Activated CD4-positive, alpha-beta memory T cell treated with anti-CD3 and anti-CD28 coated beads, Interleukin-2, amount 10 ng/mL, durations not matched to agents 7 days and 5 days (primary cell): ENCODE measurements around the gene CRX. TPM values are rescaled to one million over a fixed set of nuclear protein-coding genes. Genes with fewer than 3 reads are reported as not detected.
"Not testable (repeated sequence)": the region's sequence is repeated elsewhere in the genome, so short reads cannot be mapped to it uniquely, and the experiment has no call there.

Source experiments
- CTCF ChIA-PET: fragments of 350-600 bp; sonication (Branson Sonifier 250); formaldehyde crosslinking; loops from one replicate; lab custom pipeline; 2021; ENCODE audit warnings: antibody characterized with exemption, inconsistent platforms; lab: Charles Lee
- POLR2A ChIA-PET: fragments of 350-600 bp; sonication (Branson Sonifier 250); formaldehyde crosslinking; loops from one replicate; lab custom pipeline; 2021; ENCODE audit warnings: antibody characterized with exemption; lab: Charles Lee
- DNase-seq: peaks from one replicate; pipeline ENCODE4 v3.0.0-alpha.2; 2020
- H3K27ac Mint-ChIP-seq: one replicate; pipeline ENCODE4 v1.8.0; 2021; ENCODE audit warnings: mild to moderate bottlenecking, mixed read lengths
- H3K27me3 Mint-ChIP-seq: one replicate; pipeline ENCODE4 v1.8.0; 2021; ENCODE audit warnings: mixed read lengths
- H3K36me3 Mint-ChIP-seq: one replicate; pipeline ENCODE4 v1.8.0; 2021; ENCODE audit warnings: low read depth, mixed read lengths
- H3K4me1 Mint-ChIP-seq: one replicate; pipeline ENCODE4 v1.8.0; 2021; ENCODE audit warnings: mixed read lengths
- H3K4me3 Mint-ChIP-seq: one replicate; pipeline ENCODE4 v1.8.0; 2021; ENCODE audit warnings: mild to moderate bottlenecking, mixed read lengths
- H3K9me3 Mint-ChIP-seq: one replicate; pipeline ENCODE4 v1.8.0; 2021; ENCODE audit warnings: mixed read lengths
- total RNA-seq, 2 experiments: library from RNA; stranded (reverse); gene quantifications; one replicate each; pipeline ENCODE4 v1.2.3, GENCODE V29; 2021

The CRX gene
- not detected for total RNA-seq

DNA sequence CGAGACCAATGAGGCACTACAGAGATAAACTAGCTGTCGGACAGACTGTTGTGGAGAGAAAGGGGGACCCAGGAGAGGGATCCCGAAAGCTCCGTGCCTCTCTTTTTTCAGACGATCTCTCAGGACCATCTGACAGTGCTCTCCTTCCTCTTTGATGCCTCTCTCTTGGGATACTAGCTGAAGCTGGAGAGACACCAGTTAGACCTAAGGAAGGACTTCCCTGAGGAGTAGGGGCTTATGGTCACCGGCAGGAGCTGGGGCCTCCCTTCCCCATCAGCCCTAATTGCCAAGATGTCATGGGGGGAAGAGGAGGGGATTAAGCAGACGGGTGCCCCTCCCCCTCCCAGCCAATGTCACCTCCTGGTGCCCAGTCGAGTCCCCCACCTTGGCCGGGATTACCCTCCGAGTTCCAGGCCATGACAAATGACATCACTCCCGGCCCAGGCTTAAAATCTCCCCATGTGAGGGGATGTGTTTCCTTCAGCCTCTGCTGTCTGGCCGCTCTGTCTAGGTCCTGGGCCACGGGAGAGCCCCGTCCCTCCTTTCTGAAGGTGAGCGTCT, at the start of gene CRX:
Gene CRX, plus strand, starts transcription at position 478 of the 561 bp plus-strand sequence. CDS start 12,507 bp downstream, outside the sequence.
- H3K27ac Mint-ChIP-seq: no peak within 1 kb of the TSS
- no peaks in the 10 kb centered on the region for H3K36me3 Mint-ChIP-seq
- CTCF ChIA-PET: interaction anchor here (1.6 kb wide), 1 partner anchor 41 kb away, joined by 5 read pairs; no protein-coding TSS in a partner anchor
- no peaks in the 10 kb centered on the region for H3K4me1 Mint-ChIP-seq
- no peak for DNase-seq
- POLR2A ChIA-PET: no interaction called here
- peaks cover 31% of the 10 kb centered on the region for H3K27me3 Mint-ChIP-seq
- H3K9me3 Mint-ChIP-seq: no peaks in the 10 kb centered on the region
- no peak within 1 kb of the TSS for H3K4me3 Mint-ChIP-seq

DNA sequence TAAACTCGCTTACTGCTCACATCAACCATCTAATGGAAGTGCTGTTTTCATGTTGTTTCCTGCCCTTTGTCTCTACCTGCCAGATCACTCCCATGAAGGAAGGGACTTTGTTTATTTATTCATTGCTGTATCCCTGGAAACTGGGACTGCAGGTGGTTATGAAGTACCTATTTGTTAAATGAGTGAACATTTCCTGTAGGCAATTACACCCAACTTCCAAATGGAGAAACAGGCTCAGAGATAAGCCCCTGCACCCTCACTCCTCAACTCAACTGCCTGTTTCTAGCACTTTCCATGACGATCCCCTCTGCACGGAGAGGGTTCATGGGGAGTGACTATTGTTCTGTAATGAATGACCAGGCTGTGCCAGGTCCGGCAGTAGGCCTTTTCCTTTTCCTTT, 45.2 kb upstream of the CRX start:
- Mint-ChIP-seq H3K27ac (no peak overlapping the region), H3K9me3 (no peaks in the 10 kb centered on the region), H3K36me3 (peaks cover 12% of the 10 kb centered on the region), H3K4me1 (peaks cover 27% of the 10 kb centered on the region), H3K4me3 (peak overlapping the region; percentile 44), H3K27me3 (no peaks in the 10 kb centered on the region)
- CTCF ChIA-PET: no interaction called here
- no peak for DNase-seq
- POLR2A ChIA-PET: interaction anchor here (1.2 kb wide), 1 partner anchor 10 kb away, joined by 3 read pairs; no protein-coding TSS in a partner anchor

DNA sequence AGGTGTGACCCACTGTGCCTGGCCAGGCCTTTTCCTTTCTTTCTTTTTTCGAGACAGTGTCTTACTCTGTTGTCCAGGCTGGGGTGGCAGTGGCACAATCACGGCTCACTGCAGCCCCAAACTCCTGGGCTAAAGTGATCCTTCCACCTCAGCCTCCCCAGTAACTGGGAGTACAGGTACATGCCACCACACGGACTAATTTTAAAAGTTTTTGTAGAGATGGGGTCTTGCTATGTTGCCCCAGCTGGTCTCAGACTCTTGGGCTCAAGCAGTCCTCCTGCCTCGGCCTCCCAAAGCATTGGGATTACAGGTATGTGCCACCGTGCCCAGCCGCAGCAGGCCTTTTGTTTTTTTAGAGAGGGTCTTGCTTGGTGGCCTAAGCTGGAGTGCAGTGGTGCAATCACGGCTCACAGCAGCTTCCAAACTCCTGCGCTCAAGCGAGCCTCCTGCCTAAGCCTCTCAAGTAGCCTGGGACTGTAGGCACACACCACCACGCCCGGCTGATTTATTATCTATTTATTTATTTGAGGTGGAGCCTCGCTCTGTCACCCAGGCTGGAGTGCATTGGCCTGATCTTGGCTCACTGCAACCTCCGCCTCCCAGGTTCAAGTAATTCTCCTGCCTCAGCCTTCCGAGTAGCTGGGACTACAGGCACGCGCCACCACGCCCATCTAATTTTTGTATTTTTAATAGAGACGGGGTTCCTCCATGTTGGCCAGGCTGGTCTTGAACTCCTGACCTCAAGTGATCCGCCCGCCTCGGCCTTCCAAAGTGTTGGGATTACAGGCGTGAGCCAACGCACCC, 44.3 kb upstream of the CRX start:
- H3K9me3 Mint-ChIP-seq, CTCF ChIA-PET, DNase-seq, H3K27me3 Mint-ChIP-seq: not testable (repeated sequence)
- Mint-ChIP-seq H3K27ac (peak overlapping the region; percentile 86), H3K36me3 (peaks cover 19% of the 10 kb centered on the region), H3K4me1 (peaks cover 30% of the 10 kb centered on the region), H3K4me3 (peak overlapping the region; percentile 98)
- POLR2A ChIA-PET: interaction anchor here (0.8 kb wide), 2 partner anchors 14 to 54 kb away, joined by 3 to 4 read pairs; no protein-coding TSS in a partner anchor

DNA sequence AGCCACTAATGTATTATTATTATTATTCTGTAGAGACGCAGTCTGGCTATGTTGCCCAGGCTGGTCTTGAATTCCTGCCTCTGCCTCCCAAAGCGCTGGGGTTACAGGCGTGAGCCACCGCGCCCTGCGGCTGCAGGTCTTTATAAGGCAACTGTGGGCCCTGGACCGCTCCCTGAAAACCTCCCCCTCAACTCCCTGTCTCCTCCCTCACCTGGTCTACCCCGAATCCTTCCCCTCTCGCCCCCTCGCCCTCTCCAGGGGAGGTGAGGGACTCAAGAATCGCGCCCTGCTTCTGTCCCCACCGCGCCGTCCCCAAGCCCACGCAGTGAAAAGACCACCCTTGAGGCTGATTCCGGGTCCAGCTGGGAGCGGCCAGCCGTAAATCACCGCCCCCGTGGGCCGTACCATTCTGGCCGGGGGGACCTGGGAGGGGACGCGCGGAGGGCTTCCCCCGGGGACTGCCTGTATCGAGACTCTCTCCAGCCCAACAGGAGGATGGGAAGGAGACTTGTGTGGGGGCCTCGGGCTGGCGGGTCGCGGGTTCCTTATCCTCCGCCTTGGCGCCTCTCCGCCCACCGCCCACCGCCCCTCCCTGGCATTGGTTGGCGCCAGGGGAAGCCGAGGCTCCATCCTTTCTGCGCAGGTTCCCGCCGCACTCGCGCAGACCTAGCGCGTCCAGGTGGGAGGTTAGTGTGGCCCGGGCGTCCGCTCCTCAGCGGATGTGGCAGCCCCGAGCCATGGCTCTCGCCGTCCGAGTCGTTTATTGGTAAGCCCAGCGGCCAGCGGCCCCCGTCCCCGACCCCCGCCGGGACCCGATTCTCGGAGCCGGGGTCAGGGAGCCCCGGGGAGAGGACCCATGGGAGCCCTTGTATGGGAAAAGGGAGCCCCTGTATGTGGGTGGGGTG, 43.4 kb upstream of the CRX start, which contains the start of gene SELENOW:
Gene SELENOW, plus strand, starts transcription at position 655 of the 905 bp plus-strand sequence. Its CDS starts 83 bp downstream, at position 738.
- Mint-ChIP-seq H3K36me3 (peaks cover 25% of the 10 kb centered on the region), H3K27ac (peak within 1 kb of the TSS; percentile 86), H3K4me3 (peak within 1 kb of the TSS; percentile 98), H3K9me3 (no peaks in the 10 kb centered on the region), H3K4me1 (peaks cover 30% of the 10 kb centered on the region), H3K27me3 (no peaks in the 10 kb centered on the region)
- ChIA-PET CTCF (no interaction called here), POLR2A (interaction anchor here (0.8 to 0.9 kb wide), 2 partner anchors 15 to 295 kb away, joined by 3 read pairs; no protein-coding TSS in a partner anchor)
- DNase-seq: peak; percentile 83

DNA sequence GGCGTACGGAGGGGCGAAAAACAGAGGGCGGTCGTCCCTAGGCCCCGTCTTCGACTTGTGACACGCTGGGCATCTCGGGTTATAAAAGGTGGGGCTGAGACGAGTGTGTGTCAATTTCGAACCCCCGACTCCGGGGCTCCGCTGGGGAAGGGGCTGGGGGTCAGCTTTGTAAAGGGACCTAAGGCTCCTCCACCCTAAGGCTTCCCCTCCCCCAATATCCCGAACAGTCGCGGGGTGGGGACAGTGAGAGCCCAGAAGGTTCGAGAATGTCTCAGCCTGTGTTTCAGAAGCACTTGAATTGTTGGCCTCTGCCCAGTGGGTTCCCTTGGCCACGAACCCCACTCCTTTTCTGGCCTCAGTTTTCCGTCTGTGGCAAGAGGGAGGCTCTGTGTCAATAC, 42.8 kb upstream of the CRX start:
- ChIA-PET POLR2A (interaction anchor here (0.9 kb wide), 1 partner anchor 295 kb away, joined by 3 read pairs; no protein-coding TSS in a partner anchor), CTCF (interaction anchor here (1.0 to 1.1 kb wide), 2 partner anchors 13 to 21 kb away, joined by 4 to 5 read pairs; no protein-coding TSS in a partner anchor)
- H3K27me3 Mint-ChIP-seq: no peaks in the 10 kb centered on the region
- H3K36me3 Mint-ChIP-seq: peaks cover 28% of the 10 kb centered on the region
- H3K4me3 Mint-ChIP-seq: peak overlapping the region; percentile 98
- peaks cover 30% of the 10 kb centered on the region for H3K4me1 Mint-ChIP-seq
- peak; percentile 23 for DNase-seq
- no peaks in the 10 kb centered on the region for H3K9me3 Mint-ChIP-seq
- H3K27ac Mint-ChIP-seq: peak overlapping the region; percentile 86

DNA sequence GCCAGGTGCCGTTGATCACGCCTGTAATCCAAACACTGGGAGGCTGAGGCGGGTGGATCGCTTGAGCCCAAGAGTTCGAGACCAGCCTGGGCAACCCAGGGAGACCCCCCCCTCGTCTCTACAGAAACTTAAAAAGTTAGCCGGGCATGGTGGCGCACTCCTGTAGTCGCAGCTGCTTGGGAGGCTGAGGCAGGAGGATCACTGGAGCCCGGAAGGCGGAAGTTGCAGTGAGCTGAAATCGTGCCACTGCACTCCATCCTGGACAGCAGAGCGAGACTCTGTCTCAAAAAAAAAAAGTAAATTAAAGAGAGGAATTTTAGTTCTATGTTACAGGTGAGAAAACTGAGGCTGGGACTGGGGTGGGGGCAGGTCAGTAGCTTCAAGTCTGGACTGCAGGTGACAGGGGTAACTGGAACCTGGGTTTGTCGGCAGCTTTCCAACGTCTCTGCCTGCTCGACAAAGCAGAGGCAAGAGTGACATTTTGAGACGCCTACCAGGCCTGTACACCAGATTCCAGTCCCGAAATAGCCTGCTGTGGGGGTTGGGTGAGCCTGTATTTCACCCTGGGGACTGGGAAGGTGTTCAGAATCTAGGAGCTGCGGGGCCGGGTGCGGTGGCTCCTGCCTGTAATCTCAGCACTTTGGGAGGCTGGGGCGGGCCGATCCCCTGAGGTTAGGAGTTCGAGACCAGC, 42.1 kb upstream of the CRX start:
- peak overlapping the region; percentile 86 for H3K27ac Mint-ChIP-seq
- H3K4me1 Mint-ChIP-seq: peaks cover 30% of the 10 kb centered on the region
- no peaks in the 10 kb centered on the region for H3K9me3 Mint-ChIP-seq
- DNase-seq: no peak
- CTCF ChIA-PET: interaction anchor here (0.7 to 1.1 kb wide), 3 partner anchors 14 to 73 kb away, joined by 3 to 5 read pairs (median 4); no protein-coding TSS in a partner anchor
- peaks cover 35% of the 10 kb centered on the region for H3K36me3 Mint-ChIP-seq
- POLR2A ChIA-PET: no interaction called here
- peak overlapping the region; percentile 98 for H3K4me3 Mint-ChIP-seq
- H3K27me3 Mint-ChIP-seq: no peaks in the 10 kb centered on the region

DNA sequence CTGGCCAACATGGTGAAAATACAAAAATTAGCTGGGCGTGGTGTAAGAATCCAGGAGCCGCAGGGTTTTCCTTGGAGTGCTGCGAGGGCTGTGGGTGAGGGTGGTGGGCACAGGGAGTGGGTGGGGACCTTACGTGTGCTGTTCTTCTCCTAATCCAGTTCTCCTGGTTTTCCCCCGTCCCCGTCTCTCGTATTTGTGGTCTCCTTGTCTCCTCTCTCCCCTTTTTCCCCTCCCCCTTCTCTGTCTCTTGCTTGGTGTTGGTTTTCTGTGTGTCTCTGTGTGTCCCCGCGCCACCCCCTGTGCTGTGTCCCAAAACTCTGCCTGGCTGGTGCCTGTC, 41.6 kb upstream of the CRX start:
- H3K36me3 Mint-ChIP-seq: peaks cover 35% of the 10 kb centered on the region
- H3K4me1 Mint-ChIP-seq: peaks cover 30% of the 10 kb centered on the region
- H3K9me3 Mint-ChIP-seq: no peaks in the 10 kb centered on the region
- ChIA-PET CTCF (interaction anchor here (0.7 to 1.1 kb wide), 2 partner anchors 14 to 72 kb away, joined by 3 to 4 read pairs; no protein-coding TSS in a partner anchor), POLR2A (no interaction called here)
- DNase-seq: no peak
- H3K27me3 Mint-ChIP-seq: no peaks in the 10 kb centered on the region
- peak overlapping the region; percentile 70 for H3K27ac Mint-ChIP-seq
- peak overlapping the region; percentile 98 for H3K4me3 Mint-ChIP-seq

DNA sequence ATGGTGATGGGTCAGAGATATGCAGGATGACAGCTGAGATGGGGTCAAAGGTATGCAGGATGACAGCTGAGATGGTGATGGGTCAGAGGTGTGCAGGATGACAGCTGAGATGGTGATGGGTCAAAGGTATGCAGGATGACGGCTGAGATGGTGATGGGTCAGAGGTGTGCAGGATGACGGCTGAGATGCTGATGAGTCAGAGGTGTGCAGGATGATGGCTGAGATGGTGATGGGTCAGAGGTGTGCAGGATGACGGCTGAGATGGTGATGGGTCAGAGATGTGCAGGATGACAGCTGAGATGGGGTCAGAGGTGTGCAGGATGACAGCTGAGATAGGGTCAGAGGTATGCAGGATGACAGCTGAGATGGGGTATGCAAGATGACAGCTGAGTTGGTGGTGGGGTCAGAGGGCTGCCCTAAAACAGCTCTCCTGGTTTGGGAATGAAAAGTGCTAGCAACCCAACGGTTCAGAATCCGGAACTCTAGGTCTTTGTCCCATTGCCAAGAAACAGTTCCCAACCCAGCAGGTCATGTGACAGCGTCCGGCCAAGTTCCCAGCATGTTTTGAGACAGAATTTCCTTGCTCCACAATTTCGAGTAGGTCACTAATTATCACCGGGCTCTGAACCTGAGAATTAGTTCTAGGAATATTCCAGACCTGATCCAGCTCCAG, 40.0 kb upstream of the CRX start:
- H3K9me3 Mint-ChIP-seq: no peaks in the 10 kb centered on the region
- ChIA-PET POLR2A (no interaction called here), CTCF (no interaction called here)
- no peaks in the 10 kb centered on the region for H3K27me3 Mint-ChIP-seq
- peaks cover 30% of the 10 kb centered on the region for H3K4me1 Mint-ChIP-seq
- H3K4me3 Mint-ChIP-seq: peak overlapping the region; percentile 20
- no peak for DNase-seq
- H3K27ac Mint-ChIP-seq: peak overlapping the region; percentile 27
- H3K36me3 Mint-ChIP-seq: peaks cover 38% of the 10 kb centered on the region

DNA sequence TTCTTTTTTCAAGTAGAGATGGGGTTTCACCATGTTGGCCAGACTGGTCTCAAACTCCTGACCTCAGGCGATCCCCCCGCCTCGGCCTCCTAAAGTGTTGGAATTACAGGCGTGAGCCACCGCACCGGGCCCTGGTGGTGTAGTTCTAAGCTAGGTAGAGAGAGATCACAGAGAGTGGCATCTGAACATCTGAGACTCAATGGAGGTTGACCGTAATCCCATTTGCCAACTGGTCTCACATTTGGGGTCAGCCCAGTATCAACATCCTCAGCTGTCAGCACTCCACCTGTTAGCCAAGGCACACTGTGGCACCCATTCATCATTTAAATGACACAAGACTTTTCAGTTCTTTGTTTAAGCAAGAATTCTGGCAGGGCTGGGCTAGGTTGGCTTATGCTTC, 35.2 kb upstream of the CRX start:
- Mint-ChIP-seq H3K4me3 (no peak overlapping the region), H3K9me3 (no peaks in the 10 kb centered on the region), H3K27me3 (no peaks in the 10 kb centered on the region), H3K36me3 (peaks cover 28% of the 10 kb centered on the region), H3K27ac (no peak overlapping the region), H3K4me1 (peaks cover 6% of the 10 kb centered on the region)
- ChIA-PET CTCF (interaction anchor here (1.6 kb wide), 1 partner anchor 21 kb away, joined by 4 read pairs; no protein-coding TSS in a partner anchor), POLR2A (no interaction called here)
- DNase-seq: no peak

DNA sequence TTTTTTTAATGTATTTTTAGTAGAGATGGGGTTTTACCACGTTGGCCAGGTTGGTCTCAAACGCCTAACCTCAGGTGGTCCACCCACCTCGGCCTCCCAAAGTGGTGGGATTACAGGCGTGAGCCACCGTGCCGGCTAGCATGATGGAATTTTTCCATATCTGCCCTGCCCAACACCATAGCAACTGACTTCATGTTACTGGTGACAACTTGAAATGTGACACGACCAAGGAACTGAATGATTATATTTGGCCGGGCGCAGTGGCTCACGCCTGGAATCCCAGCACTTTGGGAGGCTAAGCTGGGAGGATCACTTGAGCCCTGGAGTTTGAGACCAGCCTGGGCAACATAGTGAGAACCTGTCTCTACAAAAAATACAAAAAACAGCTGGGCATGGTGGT, 34.4 kb upstream of the CRX start:
- H3K9me3 Mint-ChIP-seq, H3K27me3 Mint-ChIP-seq, H3K4me3 Mint-ChIP-seq, H3K27ac Mint-ChIP-seq, DNase-seq, POLR2A ChIA-PET, H3K4me1 Mint-ChIP-seq: not testable (repeated sequence)
- H3K36me3 Mint-ChIP-seq: peaks cover 22% of the 10 kb centered on the region
- CTCF ChIA-PET: interaction anchor here (1.5 to 3.3 kb wide), 3 partner anchors 12 to 22 kb away, joined by 4 to 14 read pairs (median 5); no protein-coding TSS in a partner anchor

DNA sequence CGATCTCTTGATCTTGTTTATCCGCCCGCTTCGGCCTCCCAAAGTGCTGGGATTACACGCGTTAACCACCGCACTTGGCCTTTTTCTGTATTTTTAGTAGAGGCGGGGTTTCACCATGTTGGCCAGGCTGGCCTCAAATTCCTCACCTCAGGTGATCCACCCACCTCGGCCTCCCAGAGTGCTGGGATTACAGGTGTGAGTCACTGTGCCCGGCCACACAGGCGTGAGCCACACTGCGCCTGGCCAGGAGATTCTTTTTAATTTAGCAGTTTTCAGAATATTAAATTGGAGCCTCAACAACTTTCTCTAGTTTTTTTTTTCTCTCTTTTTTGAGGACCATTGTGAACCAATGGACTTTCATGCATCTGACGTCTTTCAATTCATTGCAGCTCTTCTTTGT, 31.9 kb upstream of the CRX start:
- H3K4me3 Mint-ChIP-seq, POLR2A ChIA-PET, H3K9me3 Mint-ChIP-seq, H3K27me3 Mint-ChIP-seq, DNase-seq, H3K36me3 Mint-ChIP-seq, H3K4me1 Mint-ChIP-seq, H3K27ac Mint-ChIP-seq: not testable (repeated sequence)
- CTCF ChIA-PET: interaction anchor here (0.7 to 3.3 kb wide), 8 partner anchors 10 to 171 kb away, joined by 3 to 14 read pairs (median 4); no protein-coding TSS in a partner anchor
